OCI-LY1 (cell line): ENCODE results near the gene DACT2.

Experiments
- H2AFZ ChIP-seq: fragments of 200-600 bp; sonication (generic), shearing (Covaris generic); 2 replicates; pipeline ENCODE4 v1.6.0; 2014; ENCODE audit warnings: antibody characterized with exemption, mild to moderate bottlenecking, low read length
- H3F3A ChIP-seq: fragments of 200-600 bp; sonication (generic), shearing (Covaris generic); 2 replicates; pipeline ENCODE4 v1.6.0; 2014; ENCODE audit warnings: mild to moderate bottlenecking, antibody characterized with exemption, low read length, moderate library complexity; ENCODE audit not compliant: insufficient read depth
- H3K27ac ChIP-seq: fragments of 200-600 bp; sonication (generic); 2 replicates; pipeline ENCODE4 v1.5.1; 2014; ENCODE audit warnings: low read length, mixed run types, mild to moderate bottlenecking, low read depth; ENCODE audit not compliant: poor library complexity, severe bottlenecking
- H3K27me3 ChIP-seq: fragments of 200-600 bp; sonication (generic); 2 replicates; pipeline ENCODE4 v1.6.0; 2014; ENCODE audit warnings: antibody characterized with exemption, mild to moderate bottlenecking, low read length, moderate library complexity; ENCODE audit not compliant: insufficient read depth
- H3K36me3 ChIP-seq: fragments of 200-600 bp; sonication (generic); 2 replicates; pipeline ENCODE4 v1.6.1; 2014; ENCODE audit warnings: mild to moderate bottlenecking, antibody characterized with exemption, low read length, moderate library complexity, mixed read lengths; ENCODE audit not compliant: insufficient read depth
- H3K4me1 ChIP-seq: fragments of 200-600 bp; sonication (generic); 2 replicates; pipeline ENCODE4 v1.5.1; 2014; ENCODE audit warnings: mild to moderate bottlenecking, low read length, moderate library complexity; ENCODE audit not compliant: insufficient read depth, severe bottlenecking
- H3K4me2 ChIP-seq: fragments of 200-600 bp; sonication (generic), shearing (Covaris generic); 2 replicates; pipeline ENCODE4 v1.6.1; 2014; ENCODE audit warnings: low read length
- H3K4me3 ChIP-seq: fragments of 200-600 bp; sonication (generic); 2 replicates; pipeline ENCODE4 v1.5.1; 2014; ENCODE audit warnings: low read length, low read depth, mild to moderate bottlenecking, mixed read lengths; ENCODE audit not compliant: poor library complexity, severe bottlenecking
- H3K79me2 ChIP-seq: fragments of 200-600 bp; shearing (Covaris generic); 2 replicates; pipeline ENCODE4 v1.6.1; 2016; ENCODE audit warnings: mixed run types, low read length, mixed read lengths; ENCODE audit not compliant: insufficient read depth
- H3K9ac ChIP-seq: fragments of 200-600 bp; sonication (generic), shearing (Covaris generic); 2 replicates; pipeline ENCODE4 v1.6.1; 2014; ENCODE audit warnings: mild to moderate bottlenecking, low read length, mixed read lengths
- H3K9me2 ChIP-seq: fragments of 200-600 bp; sonication (generic), shearing (Covaris generic); 2 replicates; pipeline ENCODE4 v1.6.1; 2014; ENCODE audit warnings: low read depth, mild to moderate bottlenecking, low read length, mixed read lengths
- H3K9me3 ChIP-seq: fragments of 200-600 bp; shearing (Covaris generic); 2 replicates; pipeline ENCODE4 v1.6.1; 2014; ENCODE audit warnings: low read length, mixed read lengths
- H4K20me1 ChIP-seq: fragments of 200-600 bp; sonication (generic), shearing (Covaris generic); 2 replicates; pipeline ENCODE4 v1.6.0; 2016; ENCODE audit warnings: mild to moderate bottlenecking, low read length; ENCODE audit not compliant: insufficient read depth
- CTCF ChIP-seq: fragments of 200-600 bp; sonication (generic), shearing (Covaris generic); IDR thresholded peaks from 2 replicates; pipeline ENCODE4 v1.5.1; 2017; ENCODE audit warnings: mild to moderate bottlenecking, antibody characterized with exemption, low read length, moderate library complexity, mixed read lengths
- EZH2 ChIP-seq: fragments of 200-600 bp; sonication (generic), shearing (Covaris generic); IDR thresholded peaks from 2 replicates; pipeline ENCODE4 v1.8.0; 2017; ENCODE audit warnings: borderline replicate concordance, mixed run types, mild to moderate bottlenecking, antibody characterized with exemption, low read length, moderate library complexity, mixed read lengths

The DACT2 gene

DNA sequence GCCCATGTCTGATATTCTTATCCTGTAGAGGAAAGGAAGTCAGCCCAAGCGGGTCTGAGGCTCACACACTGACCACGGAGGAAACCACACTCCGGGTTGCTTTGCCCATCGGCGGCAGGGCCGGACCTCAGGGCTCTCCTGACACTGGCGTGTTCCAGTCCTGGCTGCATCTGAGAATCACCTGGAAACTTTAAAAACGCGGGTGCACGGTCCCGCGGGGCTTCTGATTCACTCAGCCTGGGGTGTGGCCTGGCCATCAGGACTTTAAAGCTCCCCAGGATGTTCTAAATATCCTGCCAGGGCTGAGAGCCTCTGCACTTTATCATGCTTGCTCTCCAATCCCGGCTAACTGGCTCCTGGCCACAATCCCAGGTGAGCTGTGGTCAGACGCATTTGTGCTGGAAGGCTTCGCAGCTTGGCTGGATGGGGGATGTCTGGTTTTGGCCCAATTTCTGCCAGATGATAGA, 47.7 kb upstream of the DACT2 start:
- Histone ChIP-seq H3K9ac (no peak overlapping the region), H3K79me2 (no peaks in the 10 kb centered on the region), H3K27me3 (no peaks in the 10 kb centered on the region; the same call in 1 of the 2 replicates), H4K20me1 (no peaks in the 10 kb centered on the region), H3K4me1 (no peaks in the 10 kb centered on the region), H3K4me2 (no peak overlapping the region), H3K4me3 (no peak overlapping the region), H2AFZ (no peak overlapping the region), H3K9me2 (no peaks in the 10 kb centered on the region), H3K9me3 (no peaks in the 10 kb centered on the region), H3K36me3 (no peaks in the 10 kb centered on the region), H3K27ac (no peak overlapping the region), H3F3A (no peaks in the 10 kb centered on the region)
- TF ChIP-seq EZH2 (no peak), CTCF (no peak)

GRCh38 chr6:168366473-168366872, 46.9 kb upstream of the DACT2 start:
- H3K4me2 ChIP-seq, result no peak overlapping the region
- no peaks in the 10 kb centered on the region for H3K79me2 ChIP-seq
- H4K20me1 ChIP-seq, result no peaks in the 10 kb centered on the region
- no peak overlapping the region for H3K4me3 ChIP-seq
- no peak for TF ChIP-seq CTCF
- no peak for TF ChIP-seq EZH2
- no peaks in the 10 kb centered on the region for H3F3A ChIP-seq
- H3K27me3 ChIP-seq, result no peaks in the 10 kb centered on the region; the same call in 1 of the 2 replicates
- no peak overlapping the region for H3K27ac ChIP-seq
- H3K9me3 ChIP-seq, result no peaks in the 10 kb centered on the region
- H3K4me1 ChIP-seq, result no peaks in the 10 kb centered on the region
- H3K36me3 ChIP-seq, result no peaks in the 10 kb centered on the region
- no peak overlapping the region for H2AFZ ChIP-seq
- no peaks in the 10 kb centered on the region for H3K9me2 ChIP-seq
- no peak overlapping the region for H3K9ac ChIP-seq

- Histone ChIP-seq H2AFZ (no peak overlapping the region), H3K4me1 (no peaks in the 10 kb centered on the region), H3K9me2 (no peaks in the 10 kb centered on the region), H3K79me2 (no peaks in the 10 kb centered on the region), H3K36me3 (no peaks in the 10 kb centered on the region), H3K9ac (no peak overlapping the region), H3K27ac (no peak overlapping the region), H3F3A (no peaks in the 10 kb centered on the region), H3K4me3 (no peak overlapping the region), H4K20me1 (no peaks in the 10 kb centered on the region), H3K9me3 (no peaks in the 10 kb centered on the region), H3K27me3 (no peaks in the 10 kb centered on the region; the same call in 1 of the 2 replicates), H3K4me2 (no peak overlapping the region)
- TF ChIP-seq EZH2, result no peak
- TF ChIP-seq CTCF, result no peak
Measured at GRCh38 chr6:168365422-168366165, 46.0 kb upstream of the DACT2 start.
